CD4-positive, alpha-beta T cell treated with Interferon gamma for 1 hour (primary cell): ENCODE measurements around the gene YES1.
"Not testable (repeated sequence)": the region's sequence is repeated elsewhere in the genome, so short reads cannot be mapped to it uniquely, and the experiment has no call there.

Source experiments
- DNase-seq: peaks from one replicate; pipeline ENCODE4 v3.0.0-alpha.2; 2020

The YES1 gene

DNA sequence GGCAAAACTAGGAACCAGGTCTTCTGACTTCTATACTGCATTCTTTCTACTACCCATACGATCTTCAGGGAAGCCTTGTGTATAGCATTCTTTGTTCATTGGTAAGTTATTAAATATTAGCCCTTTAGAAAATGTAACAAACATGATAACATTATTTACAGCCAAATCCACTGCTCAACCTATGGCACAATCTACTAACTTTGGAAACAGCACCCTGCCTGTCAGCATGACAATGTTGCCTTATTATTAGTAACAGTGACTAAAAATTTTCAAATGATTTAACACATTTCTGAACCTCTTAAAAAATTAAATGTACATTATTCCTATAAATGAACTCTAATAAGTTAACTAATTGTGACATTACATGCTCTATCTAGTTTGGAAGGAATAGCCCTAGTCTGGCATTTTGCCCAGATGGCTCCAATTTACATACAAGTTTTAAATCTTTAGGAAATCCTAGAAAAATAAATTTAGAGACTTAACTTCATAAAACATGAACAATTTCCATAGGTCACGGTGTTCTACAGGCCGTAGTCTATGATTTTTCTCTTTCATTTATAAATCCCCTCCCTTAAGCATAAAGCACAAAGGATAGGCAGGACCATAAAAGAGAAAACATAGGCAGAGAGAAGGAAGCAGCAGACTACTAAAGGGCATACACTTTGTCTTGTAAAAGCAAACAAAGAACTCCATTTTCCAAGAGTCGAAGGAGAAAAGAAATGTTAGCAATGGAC lies 33.7 kb downstream of the YES1 start:
- no peak for DNase-seq

DNA sequence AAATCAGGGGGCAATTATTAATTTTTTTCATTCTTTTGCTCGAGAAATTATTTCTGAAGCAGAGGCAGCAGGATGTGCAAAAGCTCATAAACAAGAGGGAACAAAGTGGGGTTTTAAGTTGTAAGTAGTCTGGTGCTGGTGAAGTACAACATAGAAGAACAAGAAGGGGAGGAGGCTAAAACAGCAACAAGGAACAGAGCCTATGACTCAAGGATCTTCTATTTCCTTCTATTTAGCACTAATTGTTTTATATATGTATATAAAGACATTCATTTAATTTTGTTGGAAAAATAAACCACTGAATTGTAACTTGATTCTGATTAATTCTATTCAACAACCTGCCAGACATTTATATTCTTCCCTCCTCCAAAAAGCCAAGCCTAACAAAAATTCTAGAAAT lies 35.0 kb downstream of the YES1 start:
- DNase-seq, result no peak

DNA sequence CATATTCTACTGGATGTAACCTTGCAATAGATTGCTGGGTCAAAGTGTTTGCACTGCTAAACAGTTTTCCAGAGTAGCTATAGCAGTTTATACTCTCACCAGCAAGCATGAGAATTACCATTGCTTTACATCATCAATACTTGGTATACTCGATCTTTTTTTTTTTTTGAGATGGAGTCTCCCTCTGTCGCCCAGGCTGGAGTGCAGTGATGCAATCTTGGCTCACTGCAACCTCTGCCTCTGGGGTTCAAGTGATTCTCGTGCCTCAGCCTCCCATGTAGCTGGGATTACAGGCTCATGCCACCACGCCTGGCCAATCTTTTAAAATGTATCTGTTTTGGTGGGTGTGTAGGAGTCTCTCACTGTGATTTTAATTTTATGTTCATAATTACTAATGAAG lies 36.0 kb downstream of the YES1 start:
- DNase-seq, result not testable (repeated sequence)

DNA sequence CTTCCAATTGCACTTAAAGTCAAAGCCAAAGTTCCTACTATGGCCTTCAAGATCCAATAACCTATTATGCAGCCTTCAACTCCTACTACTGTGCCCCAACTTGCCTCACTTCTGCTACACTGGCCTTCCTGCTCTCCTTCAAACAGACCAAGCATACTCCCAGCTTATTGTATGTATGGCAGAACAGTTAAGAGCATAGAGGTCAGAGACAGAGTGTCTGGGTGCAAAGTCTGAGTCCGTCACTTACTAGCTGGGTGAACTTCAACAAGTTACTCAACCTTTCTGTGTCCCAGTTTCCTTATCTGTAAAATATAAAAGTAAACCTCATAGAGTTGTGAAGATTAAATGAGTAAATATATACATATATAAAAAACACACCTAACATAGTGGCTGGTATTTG lies 37.2 kb downstream of the YES1 start:
- no peak for DNase-seq

DNA sequence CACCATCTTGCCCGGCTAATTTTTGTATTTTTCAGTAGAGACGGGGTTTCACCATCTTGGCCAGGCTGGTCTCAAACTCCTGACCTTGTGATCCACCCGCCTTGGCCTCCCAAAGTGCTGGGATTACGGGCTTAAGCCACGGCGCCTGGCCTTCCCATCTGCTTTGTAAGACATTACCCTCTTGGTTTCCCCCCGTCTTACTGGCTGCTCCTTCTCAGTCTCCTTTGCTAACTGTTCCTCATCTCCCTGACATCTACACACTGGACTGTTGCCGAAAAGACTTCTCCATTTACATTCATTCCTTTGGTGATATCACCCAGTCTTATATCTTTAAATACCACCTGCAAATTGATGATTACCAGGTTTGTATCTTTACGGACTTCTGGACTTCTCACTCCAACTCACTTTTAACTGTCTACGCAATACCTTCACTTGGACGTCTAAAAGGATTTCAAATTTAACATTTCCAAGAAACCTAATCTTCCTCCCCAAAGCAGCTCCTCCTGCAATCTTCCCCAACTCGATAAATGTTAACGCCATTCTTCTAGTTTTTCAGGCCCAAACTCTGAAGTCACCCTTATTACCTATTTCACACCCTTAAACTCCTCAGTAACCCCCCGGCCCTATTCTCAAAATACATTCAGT lies 37.9 kb downstream of the YES1 start:
- no peak for DNase-seq

DNA sequence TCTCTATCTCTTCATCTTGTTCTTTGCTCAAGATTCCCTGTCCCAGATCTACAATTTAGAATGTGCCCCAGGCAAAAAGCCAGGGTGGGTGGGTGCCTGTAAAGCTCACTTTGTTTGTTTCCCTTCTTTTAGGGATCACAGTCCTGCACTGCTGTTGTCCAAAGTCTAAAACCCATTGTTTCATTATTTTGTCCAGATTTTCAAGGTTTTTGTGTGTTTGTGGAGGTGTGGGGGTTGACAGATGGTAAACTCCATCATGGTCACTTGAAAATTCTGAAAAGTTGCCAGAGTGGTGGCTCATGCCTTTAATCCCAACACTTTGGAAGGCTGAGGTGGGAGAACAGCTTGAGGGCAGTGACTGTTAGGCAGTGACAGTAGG lies 41.5 kb downstream of the YES1 start:
- no peak for DNase-seq

DNA sequence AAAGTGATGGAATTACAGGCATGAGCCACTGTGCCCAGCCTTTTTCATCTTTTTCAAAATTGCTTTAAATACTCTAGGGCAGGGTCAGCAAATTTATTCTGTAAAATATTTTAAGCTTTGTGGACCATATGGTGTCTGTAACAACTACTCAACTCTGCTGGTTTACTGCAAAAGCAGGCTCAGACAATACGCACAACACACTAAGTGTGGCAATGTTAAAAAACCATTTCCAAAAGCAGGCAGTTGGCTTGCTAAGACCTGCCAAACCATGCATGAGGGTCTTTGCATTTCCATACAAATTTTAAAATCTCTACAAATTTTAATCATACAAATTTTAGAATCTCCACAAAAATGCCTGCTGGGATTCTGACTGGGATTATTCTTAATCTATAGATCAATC lies 44.1 kb downstream of the YES1 start:
- no peak for DNase-seq

DNA sequence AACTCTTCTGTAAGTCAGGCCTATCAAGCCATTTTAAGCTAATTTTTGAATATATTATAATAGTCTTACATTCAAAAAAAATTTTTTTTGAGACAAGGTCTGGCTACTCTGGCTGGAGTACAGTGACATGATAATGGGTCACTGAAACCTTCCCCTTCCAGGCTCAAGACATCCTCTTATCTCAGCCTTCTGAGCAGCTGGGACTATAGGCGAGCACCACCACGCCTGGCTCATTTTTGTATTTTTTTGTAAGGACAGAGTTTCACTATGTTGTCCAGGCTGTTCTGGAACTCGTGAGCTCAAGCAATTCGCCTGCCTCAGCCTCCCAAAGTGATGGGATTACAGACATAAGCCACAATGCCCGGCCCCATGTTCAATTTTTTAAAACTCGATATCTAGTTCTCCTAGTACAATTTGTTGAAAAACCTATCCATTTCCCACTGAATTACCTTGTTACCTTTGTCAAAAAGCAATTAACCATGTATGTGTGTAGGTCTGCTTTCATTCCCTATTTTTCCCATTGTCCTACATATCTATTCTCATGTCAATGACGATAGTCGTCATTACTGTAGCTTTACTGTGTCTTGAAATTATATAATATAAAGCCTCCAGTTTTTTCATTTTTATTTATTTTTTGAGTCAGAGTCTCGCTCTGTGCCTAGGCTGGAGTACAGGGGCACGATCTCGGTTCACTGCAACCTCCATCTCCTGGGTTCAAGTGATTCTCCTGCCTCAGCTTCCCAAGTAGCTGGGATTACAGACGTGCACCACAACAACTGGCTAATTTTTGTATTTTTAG lies 44.8 kb downstream of the YES1 start:
- DNase-seq, result no peak

DNA sequence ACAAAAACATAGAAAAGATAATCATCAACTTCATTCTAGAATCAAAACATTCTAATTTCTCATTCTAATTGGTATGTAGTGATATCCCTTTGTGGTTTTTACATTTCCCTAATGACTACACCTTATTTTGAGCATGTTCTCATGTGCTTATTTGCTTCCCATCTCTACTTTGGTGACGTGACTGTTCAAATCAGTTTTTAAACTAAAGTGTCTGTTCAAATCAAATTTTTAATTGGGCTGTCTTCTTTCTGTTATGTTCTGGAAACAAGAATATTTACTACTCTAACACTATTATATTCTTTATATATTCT lies 45.5 kb downstream of the YES1 start:
- no peak for DNase-seq

DNA sequence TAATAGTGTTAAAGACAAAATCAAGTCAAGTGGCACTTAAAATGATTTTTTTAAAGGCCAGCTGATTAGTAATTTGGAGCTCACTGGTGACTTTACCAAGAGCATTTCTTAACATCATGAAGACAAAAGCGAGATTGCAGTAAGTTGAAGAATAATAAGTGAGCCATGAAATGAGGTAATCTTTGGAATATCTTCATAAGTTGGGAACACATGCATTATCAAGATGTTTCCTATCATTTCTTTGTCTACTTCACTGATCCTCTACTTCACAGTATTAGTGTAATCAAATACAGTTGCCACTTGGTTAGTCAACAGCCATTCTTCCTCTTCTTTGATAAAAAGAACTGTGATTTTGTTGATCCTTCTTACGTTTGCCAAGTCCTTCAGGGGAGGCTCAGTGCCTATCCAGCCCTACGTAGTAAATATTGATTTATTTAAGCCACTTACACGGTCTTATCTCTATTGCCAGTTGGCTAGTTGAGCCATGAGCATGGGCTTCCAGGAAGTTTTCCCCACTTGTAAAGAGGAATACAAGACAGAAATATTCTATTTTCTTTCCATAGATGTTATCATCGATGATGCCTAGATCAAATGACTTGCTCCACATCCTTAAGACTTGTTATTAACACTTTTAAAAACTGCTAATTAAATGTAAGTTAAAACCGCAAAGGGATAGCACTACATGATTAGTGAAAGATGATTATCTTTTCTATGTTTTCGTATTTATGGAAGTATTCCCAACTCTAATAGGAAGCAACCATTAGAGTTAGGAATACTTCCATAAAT lies 46.1 kb downstream of the YES1 start:
- DNase-seq, result no peak

DNA sequence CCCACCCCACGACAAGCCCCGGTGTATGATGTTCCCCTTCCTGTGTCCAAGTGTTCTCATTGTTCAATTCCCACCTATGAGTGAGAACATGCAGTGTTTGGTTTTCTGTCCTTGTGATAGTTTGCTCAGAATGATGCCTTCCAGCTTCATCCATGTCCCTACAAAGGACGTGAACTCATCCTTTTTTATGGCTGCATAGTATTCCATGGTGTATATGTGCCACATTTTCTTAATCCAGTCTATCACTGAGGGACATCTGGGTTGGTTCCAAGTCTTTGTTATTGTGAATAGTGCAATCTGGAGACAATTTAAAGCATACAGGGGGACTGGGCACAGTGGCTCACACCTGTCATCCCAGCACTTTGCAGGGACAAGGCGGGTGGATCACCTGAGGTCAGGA lies 52.2 kb downstream of the YES1 start:
- not testable (repeated sequence) for DNase-seq

DNA sequence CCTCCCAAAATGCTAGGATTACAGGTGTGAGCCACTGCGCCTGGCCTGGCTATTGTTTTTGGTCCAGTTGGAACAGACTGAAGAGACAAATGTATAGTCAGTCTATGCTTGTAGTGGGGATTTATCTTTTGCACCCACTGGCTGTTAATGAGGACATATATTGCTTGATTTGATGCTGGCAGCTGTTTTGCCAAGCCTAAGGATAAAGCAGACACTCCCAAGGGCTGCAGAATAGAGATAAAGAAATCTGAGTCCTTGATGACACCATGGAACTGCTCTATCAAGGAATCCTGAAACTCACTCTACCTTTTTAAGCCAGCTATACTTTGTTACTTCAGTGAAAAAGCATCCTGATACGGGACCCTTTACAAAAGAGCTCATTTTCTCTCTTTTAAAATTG lies 56.5 kb downstream of the YES1 start:
- DNase-seq, result no peak

DNA sequence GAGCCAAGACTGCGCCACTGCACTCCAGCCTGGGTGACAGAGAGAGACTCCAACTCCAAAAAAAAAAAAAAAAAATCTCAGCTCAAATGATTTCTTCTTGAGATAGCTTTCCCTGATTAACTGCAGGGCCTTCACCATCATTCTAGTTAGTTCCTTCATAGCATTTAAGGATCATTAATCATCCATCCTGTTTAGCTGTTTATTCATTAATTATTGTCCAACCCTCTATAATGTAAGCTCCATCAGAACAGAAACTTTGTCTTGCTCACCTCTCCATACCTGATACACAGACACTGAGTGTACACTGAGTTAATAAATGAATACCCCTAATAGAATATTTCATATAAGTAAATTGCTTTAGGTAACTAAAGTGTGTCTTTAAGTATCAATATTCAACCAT lies 57.4 kb downstream of the YES1 start:
- DNase-seq, result no peak

DNA sequence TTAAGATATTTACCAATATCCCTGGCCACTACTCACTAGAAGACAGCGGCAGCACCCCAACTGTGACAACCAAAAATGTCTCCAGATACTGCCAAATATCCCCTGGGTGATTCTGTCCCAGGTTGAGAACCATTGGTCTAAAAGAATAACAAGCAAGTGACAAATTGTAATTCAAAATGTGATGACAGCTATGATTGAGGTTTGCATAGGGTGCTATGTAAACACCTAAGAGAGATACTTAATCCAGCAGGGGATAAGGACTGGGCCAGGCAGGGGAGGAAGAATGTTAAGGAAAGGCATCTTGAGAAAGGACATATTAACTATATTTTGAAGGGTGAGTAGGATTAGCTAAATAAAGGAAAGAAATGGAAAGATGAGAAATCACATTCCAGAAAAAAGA lies 61.6 kb downstream of the YES1 start:
- no peak for DNase-seq

DNA sequence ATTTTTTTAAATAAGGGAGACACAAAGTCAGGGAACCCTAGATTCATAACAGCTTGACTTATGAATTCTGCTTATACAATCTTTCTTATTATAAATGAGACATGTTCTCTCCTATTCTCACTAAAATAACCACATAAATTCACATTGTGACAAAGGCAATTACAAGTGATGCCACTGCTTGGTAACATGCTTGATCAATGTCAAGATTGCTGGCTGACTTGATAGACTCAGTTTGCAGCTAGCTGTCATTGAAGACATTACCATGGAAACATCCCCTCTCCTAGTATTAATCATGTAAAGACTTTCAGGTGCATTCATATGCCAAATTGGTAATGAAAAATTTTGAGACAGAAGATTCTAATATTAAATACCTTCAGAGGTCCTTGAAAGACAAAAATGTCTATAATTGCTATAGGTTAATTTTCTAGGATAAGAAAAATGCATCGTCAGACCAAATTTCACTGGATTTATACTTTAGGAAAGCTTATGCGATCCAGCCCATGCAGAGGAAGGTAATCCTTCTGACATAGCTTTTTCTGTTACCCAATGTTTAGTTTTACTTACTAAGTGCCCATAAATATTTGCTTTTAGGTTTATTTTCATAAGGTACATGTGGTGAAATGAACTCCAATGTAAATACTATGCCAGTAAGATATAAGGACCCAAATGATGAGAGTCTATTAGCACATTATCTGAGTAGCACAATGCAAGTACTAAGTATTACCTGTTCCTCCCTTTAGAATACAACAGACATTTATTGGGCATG lies 67.0 kb downstream of the YES1 start:
- DNase-seq, result no peak

DNA sequence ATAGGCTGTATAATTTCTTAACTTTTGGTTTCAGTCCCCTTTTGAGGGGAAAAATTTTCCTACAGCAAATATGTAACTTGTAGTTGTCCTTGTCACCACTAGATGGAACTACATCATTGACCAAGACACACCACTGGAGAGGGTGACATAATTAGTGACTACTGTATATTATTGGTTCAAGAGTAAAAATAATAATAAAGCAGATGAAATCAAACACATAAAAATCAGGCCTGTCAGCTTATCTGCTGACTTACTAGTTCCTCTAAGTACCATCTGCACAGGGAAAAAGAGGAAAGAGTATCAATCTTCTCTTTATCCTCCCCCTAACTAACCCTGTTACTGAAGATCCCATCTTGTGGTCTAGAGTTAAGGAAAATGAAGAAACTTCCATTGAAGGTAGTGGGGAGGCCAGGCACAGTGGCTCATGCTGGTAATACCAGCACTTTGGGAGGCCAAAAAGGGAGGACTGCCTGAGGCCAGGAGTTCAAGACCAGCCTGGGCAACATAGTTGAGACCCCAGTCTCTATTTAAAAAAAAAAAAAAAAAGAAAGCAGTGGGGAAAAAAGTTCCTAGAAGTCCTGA lies 70.0 kb downstream of the YES1 start:
- no peak for DNase-seq

DNA sequence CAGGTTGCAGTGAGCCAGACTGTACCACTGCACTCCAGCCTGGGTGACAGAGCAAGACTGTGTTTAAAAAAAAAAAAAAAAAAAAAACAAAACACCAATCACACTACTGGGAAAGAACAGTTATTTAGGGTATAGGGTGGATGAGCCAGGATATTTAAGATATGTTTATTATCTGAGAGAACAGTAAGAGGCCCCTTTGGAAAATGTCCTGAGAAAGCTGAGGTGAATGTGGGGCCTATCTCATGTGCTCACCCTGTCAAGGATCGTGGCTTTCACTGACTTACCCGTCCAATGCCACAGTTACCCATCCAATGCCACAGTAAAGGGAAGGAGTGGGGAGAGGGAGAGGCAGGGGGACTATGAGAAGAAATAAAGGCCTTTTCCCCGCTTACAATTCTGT lies 79.7 kb downstream of the YES1 start:
- DNase-seq, result no peak

DNA sequence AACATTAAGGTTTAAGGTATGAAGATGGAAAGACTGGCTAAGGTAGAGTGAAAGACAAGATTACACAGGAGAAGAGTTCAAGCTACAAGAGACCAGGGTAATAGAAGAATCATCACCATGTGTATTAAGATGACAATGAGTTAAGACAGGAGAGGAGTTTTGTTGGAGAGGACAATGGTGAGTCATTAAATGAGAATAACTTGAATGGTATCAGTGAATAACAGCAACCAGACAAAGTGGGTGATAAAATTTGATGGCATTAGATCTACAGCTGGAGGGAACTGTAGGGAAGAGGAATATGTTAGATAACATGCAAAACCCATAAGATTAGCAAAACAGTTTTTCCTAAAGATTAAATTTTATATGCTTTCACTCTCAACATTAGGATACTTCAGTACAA lies 80.9 kb downstream of the YES1 start:
- DNase-seq, result no peak

DNA sequence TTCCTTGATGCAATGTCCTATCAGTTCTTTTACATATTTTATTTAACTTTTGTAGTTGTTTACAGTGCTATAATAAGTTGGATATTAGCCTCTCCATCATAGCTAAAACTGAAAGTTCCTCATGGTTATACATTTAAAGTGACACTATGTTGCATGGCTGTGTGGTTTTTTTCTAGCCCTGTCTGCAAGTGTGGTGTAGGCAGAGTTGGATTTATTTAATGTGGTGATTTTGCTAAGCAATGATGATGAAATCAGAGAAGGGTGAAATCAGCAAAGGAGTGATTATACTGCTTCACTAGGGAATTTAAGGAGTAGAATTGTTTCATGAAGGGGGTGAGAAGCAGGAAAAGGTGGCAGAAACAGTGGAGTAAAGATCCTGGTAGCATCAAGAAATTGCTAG lies 81.3 kb downstream of the YES1 start:
- DNase-seq, result no peak

DNA sequence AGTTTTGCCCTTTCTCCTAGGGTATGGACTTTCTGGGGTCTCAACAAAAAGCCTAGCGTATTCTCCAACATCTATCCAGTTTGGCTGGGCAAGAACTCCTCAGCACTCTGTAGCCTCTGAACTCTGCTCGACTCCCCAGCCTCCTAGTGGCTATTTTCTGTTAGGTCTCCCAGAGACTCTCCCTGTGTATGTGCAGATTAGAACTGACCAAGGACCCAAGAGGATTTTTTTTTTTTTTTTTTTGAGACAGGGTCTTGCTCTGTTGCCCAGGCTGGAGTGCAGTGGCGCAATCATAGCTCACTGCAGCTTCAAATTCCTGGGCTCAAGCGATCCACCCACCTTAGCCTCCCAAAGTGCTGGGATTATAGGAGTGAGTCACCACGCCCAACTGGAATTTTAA lies 81.9 kb downstream of the YES1 start:
- not testable (repeated sequence) for DNase-seq

DNA sequence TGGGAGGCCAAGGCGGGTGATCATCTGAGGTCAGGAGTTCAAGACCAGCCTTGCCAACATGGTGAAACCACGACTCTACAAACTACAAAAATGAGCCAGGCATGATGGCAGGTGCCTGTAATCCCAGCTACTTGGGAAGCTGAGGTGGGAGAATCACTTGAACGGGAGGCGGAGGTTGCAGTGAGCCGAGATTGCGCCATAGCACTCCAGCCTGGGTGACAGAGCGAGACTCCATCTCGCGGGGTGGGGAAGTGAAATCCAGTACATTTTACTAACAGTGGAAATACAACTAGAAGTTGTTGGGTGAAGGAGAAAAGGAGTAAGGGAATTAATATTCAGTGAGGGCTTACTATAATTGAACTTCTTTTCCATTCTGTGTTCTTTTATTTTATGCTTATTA lies 86.4 kb downstream of the YES1 start:
- DNase-seq, result no peak

DNA sequence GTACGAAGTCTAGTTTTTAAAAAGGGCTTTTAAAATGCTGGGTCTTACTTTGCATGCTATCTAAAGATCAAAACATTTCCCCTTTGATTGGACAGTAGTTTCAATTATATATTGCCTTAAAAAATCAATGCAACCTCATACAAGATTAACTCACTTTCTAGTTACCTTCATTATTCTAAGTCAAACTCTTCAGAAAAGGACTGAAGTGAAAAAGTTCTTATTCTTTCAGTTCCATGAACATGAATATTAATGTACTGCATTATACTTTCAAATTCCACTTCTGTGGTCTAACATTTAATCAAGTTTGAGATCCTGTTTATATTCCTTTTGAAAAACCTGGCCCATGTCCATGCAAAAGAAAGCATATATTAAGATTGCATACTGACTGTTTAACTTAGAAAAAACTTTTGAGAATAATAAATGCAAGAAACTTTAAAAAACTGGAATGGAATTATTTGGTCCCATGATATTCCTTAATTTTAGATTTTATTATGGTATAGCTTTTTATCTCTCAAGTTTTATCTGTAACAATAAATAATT lies 88.4 kb downstream of the YES1 start:
- DNase-seq, result no peak
